GM18519 (cell line): ENCODE results near the gene B4GALT7.
"Not testable (repeated sequence)": the region's sequence is repeated elsewhere in the genome, so short reads cannot be mapped to it uniquely, and the experiment has no call there.

Source experiments
- ATAC-seq: cut with Tn5 transposase; IDR thresholded peaks from one replicate; pipeline ENCODE4 v1.9.1; 2021; ENCODE audit warnings: mild to moderate bottlenecking, moderate library complexity; ENCODE audit not compliant: unreplicated experiment, low FRiP score

The B4GALT7 gene

GRCh38 chr5:177599731-177600507, at the start of gene B4GALT7:
Gene B4GALT7, plus strand, starts transcription at chr5:177600132. Its CDS starts 79 bp downstream, at chr5:177600211.
- ATAC-seq = peak; percentile 81

- no peak for ATAC-seq
Observed at GRCh38 chr5:177552839-177553455, 47.0 kb upstream of the B4GALT7 start.

- peak; percentile 24 for ATAC-seq
Observed at GRCh38 chr5:177553671-177554429, 46.1 kb upstream of the B4GALT7 start.

- ATAC-seq = peak; percentile 55
Observed at GRCh38 chr5:177554474-177555111, 45.3 kb upstream of the B4GALT7 start, which contains the start of gene FAM193B. Gene FAM193B, minus strand, starts transcription at chr5:177554563. Its CDS starts 105 bp downstream, at chr5:177554458.

GRCh38 chr5:177555228-177555627, 44.7 kb upstream of the B4GALT7 start:
- no peak for ATAC-seq

- no peak for ATAC-seq
Observed at GRCh38 chr5:177555665-177556064, 44.3 kb upstream of the B4GALT7 start.

GRCh38 chr5:177557041-177557647, 42.8 kb upstream of the B4GALT7 start:
- no peak for ATAC-seq

- no peak for ATAC-seq
Observed at GRCh38 chr5:177557796-177558195, 42.1 kb upstream of the B4GALT7 start.

GRCh38 chr5:177559446-177559941, 40.4 kb upstream of the B4GALT7 start:
- not testable (repeated sequence) for ATAC-seq

- ATAC-seq = no peak
Observed at GRCh38 chr5:177565046-177565445, 34.9 kb upstream of the B4GALT7 start.

GRCh38 chr5:177568326-177568725, 31.6 kb upstream of the B4GALT7 start:
- ATAC-seq = no peak

- ATAC-seq = no peak
Observed at GRCh38 chr5:177569894-177570293, 30.0 kb upstream of the B4GALT7 start.

- ATAC-seq = no peak
Observed at GRCh38 chr5:177575488-177575887, 24.4 kb upstream of the B4GALT7 start.

- no peak for ATAC-seq
Observed at GRCh38 chr5:177576169-177576568, 23.8 kb upstream of the B4GALT7 start.

- ATAC-seq = no peak
Observed at GRCh38 chr5:177578316-177578715, 21.6 kb upstream of the B4GALT7 start.

- ATAC-seq = no peak
Observed at GRCh38 chr5:177588413-177588909, 11.5 kb upstream of the B4GALT7 start.

GRCh38 chr5:177590406-177590805, 9.5 kb upstream of the B4GALT7 start:
- ATAC-seq = no peak

- ATAC-seq = no peak
Observed at GRCh38 chr5:177591690-177592009, 8.3 kb upstream of the B4GALT7 start.

GRCh38 chr5:177592010-177592834, 7.7 kb upstream of the B4GALT7 start, which contains the start of gene TMED9:
Gene TMED9, plus strand, starts transcription at chr5:177592203. Its CDS starts 12 bp downstream, at chr5:177592215.
- ATAC-seq = peak; percentile 84
